DMS153 treated with DMSO at 0.1 percent for 48 hours (cell line): ENCODE results near the gene RASA3.

ENCODE experiments used
- DNase-seq: peaks from one replicate; lab custom pipeline; 2025; ENCODE audit not compliant: unreplicated experiment; lab: John Stamatoyannopoulos, UW

RASA3 gene

DNA sequence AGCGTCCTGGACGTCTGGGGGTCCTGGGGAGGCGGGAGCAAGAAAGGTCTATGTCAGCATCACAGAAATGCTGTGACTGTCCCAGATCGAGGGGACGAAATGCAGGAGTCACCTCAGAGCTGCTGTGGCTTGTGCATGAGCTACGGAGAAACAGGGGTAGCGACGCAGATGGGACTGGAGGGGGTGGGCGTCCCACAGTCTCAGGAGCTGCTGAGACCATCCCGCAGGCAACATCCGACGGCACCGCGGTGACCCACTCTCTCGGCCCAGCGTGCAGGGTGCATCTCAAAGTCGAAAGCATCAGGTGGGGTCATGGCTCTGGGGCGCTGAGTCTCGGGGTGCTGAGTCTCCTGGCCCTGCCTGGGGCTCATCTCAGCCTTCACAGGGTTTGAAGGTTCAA lies 121.2 kb downstream of the RASA3 start:
- no peak for DNase-seq

GRCh38 chr13:114010401-114011101 lies 121.9 kb downstream of the RASA3 start:
- DNase-seq, result no peak

- no peak for DNase-seq
These were observed 122.6 kb downstream of the RASA3 start for GRCh38 chr13:114009590-114010400.

DNA sequence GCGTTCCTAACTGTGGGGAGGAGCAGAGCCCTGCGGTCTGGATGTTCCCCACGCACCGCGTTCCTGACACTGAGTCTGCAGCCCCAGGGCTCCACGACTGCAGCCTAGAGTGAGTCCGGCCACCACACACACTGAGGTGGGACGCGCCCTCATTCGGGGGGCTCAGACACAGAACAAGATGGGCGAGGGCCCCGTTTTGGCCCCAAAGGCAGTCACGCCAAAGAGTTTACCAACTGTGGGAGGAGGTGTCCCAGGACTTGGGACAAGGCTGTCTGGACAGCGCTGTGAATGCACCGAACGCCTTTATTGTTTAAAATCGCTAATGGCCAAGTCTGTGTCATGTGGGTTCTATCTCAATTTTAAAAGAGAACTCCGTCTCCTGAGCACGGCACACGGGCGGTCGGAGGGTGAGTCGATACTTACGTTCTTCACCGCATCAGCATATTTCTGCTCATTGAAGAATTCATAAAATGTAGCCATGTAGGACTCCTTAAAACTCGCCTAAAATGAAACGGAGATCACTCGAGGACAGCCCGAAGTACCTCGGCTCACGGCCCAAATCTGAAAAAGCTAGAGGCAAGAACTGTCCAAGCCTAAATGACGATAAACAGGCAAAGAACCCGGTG lies 123.3 kb downstream of the RASA3 start:
- DNase-seq, result no peak

DNA sequence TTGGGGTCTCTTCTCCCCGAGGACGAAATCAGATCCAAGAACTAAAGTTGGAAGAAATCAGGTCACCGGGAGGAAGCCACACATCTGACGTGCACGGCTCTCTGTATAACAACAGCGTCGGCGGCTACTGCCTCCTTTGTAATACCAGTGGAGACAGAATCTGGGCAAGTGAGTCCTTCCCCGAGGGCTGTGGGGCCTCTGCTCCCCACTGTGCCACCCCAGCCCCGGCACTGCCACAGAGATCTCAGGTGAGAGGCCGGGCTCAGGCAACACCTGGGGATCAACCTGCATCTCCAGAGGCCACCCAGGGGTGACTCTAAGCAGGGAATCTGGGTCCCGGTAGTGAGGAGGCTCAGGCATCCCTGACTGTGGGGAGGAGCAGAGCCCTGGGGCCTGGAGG lies 124.9 kb downstream of the RASA3 start:
- DNase-seq, result no peak

GRCh38 chr13:114005206-114005724 lies 127.2 kb downstream of the RASA3 start:
- no peak for DNase-seq

DNA sequence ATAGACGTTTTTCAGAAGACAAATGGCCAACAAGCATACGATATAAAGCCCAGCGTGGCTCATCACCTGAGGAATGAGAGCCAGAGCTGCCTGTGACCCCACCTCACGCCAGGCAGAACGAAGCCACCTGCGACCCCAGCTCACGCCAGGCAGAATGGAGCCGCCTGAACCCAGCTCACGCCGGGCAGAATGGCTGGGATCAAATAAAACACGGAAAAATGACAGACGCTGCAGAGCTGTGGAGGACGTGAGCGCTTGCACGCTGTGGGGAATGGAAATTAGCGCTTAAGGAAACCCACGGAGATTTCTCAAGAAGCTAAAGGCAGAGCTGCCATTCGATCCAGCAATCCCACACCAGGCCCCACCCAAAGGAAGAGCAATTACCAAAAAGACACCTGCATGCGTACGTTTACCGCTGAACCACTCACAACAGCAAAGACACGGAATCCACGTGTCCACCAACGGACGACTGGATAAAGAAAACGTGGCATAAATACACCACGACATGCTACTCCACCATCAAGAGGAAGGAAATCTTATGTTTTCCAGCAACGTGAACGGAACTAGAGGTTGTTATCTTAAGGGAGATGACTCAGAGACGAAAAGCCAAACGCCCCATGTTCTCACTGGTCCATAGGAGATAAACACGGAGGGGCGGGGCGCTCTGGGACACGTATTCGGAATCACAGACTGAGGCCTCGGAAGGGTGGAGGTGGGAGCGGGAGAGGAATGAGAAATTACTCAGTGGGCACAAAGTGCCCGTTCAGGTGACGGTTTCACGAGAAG lies 127.8 kb downstream of the RASA3 start:
- DNase-seq, result no peak

GRCh38 chr13:114002771-114003321 lies 129.6 kb downstream of the RASA3 start:
- DNase-seq, result no peak

DNA sequence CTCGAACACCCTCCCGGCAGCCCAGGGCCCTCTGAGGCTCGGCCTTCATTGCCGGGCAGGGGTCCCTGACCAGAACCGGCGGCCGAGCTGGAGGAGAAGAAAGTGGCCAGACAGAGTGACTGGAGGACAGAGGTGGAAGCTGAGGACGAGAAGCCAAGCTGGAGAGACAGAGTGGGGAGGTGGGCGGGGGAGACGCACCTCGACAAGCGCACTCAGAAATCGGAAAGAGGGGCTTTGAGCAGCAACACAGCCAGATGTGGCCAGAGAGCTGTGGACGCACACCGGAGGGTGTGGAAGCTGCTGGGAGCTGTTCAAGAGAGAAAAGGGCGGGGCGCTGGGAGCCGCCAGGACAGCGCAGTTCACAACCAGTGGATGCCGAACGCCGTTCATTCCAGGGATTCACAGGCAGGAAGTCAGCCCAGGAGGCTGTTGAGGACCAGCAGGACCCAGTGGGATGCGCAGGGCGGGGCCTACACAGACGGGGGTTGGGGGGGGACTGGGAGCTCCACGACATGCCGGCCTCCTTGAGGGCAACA lies 130.3 kb downstream of the RASA3 start:
- DNase-seq, result no peak

- no peak for DNase-seq
These were observed 131.0 kb downstream of the RASA3 start for GRCh38 chr13:114001331-114002008.

GRCh38 chr13:114000151-114001040 lies 132.0 kb downstream of the RASA3 start:
- DNase-seq, result no peak

GRCh38 chr13:113999618-113999910 lies 132.9 kb downstream of the RASA3 start:
- no peak for DNase-seq

DNA sequence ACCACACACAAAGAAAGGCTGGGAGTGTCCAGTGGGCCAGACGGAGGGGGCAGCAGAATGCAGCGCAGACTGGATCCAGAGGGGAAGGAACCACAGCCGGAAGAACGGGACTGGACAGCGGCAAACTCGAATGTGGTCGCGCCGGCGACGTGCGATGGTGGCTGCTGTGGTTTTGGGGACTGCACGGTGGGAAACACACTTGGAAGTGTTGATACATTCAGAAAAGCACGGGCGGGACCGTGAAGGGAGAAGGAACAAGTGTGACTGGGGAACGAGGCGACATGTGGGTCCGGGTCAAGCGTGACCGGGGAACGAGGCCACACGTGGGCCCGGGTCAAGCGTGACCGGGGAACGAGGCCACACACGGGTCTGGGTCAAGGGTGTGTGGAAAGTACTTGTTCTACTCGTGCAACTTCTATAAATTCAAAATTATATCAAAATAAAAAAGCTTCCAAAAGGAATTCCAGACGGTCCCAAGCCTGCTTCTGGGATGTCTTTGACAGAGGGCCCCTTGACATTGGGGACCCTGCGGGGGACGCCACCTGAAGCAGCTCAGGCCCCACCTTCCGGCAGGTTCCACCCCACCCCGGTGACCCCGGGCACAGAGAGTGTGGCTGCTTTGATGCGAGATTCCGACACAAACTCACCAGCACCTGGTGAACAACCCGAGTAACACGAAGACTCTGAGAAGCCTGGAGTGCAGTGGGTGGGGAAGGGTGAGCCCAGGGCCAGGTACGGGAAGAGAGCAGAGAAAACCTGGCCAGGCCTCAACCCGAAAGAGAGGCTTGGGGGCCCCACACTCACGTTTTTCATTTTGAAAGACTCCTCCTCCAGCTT lies 133.4 kb downstream of the RASA3 start:
- DNase-seq, result no peak

- DNase-seq, result no peak
These were observed 134.3 kb downstream of the RASA3 start for GRCh38 chr13:113997845-113998751.

DNA sequence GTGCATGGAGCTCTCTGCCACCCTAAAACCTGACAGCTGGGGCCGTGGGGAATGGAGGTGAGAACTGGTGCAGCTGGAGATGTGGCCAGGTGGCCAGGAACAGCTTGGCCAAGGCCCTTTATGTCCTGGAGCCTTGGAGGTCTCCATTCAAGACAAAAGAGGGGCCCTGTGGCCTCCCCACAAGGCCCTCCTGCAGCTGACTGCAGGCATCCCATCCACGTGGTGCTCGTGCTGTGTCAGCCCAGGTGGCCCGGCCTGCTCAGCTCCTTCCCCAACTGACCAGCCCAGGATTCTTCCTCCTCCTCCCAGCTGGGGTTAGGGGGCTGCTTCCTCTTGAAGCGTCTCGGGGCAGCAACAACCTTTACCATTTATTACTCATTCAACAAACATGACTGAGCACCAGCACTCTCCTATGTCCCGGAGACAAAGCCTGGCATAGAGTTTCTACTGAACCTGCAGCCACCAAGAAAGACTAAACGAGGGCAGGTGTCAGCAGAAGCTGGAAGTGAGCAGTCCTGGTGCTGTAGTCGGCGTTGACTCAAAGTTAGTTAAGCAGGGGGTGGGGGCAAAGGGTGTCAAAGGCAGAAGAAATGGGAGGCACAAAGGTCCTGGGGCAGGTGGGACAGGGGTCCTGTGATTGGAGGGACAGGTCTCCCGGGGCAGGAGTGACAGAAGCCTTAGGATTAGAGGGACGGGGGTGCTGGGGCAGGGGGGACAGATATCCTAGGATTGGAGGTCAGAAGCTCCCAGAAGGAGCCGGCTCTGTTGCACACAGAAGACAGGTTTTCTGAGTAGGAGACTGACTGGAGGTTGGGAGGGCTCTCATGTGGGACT lies 135.3 kb downstream of the RASA3 start:
- no peak for DNase-seq
